Measurements from ENCODE around the gene ELL2.

GRCh38 chr5:95838556-95838955, 123.1 kb downstream of the ELL2 start:
- no peak for TF ChIP-seq CTCF (IDR thresholded peaks at IDR 0.05)
- no peak for TF ChIP-seq EZH2 (IDR thresholded peaks at IDR 0.05; ENCODE audit: borderline replicate concordance, insufficient read depth, low read depth, low read length, poor library complexity, severe bottlenecking)
